Vagina (tissue), 2 donors: ENCODE data around the gene RNF166. TPM values are rescaled to one million over a fixed set of nuclear protein-coding genes. Genes with fewer than 3 reads are reported as not detected.

Source experiments
- DNase-seq, 2 donors: peaks; one replicate each; pipeline ENCODE4 v3.0.0-alpha.2; 2017; ENCODE audit errors: extremely low spot score in 2 of 2
- H3K27ac ChIP-seq: fragments of 200-600 bp; sonication (generic); one replicate; pipeline ENCODE4 v1.5.1; 2019
- H3K27me3 ChIP-seq: fragments of 200-600 bp; sonication (generic); one replicate; pipeline ENCODE4 v1.5.1; 2019
- H3K36me3 ChIP-seq, 2 donors: fragments of 200-600 bp; sonication (generic); one replicate each; pipeline ENCODE4 v1.5.1; 2017 to 2019
- H3K4me1 ChIP-seq: fragments of 200-600 bp; sonication (generic); one replicate; pipeline ENCODE4 v1.5.1; 2019
- H3K4me3 ChIP-seq, 2 donors: fragments of 200-600 bp; sonication (generic); 1 replicate in 1 of 2; 2 replicates in 1 of 2; pipeline ENCODE4 v1.5.1; 2016 to 2019
- H3K9me3 ChIP-seq: fragments of 200-600 bp; sonication (generic); one replicate; pipeline ENCODE4 v1.5.1; 2019
- POLR2A ChIP-seq, 2 donors: fragments of 450-650 bp; IDR thresholded peaks; one replicate each; pipeline ENCODE4 v1.6.1; 2017; ENCODE audit warnings: antibody characterized with exemption in 2 of 2, mild to moderate bottlenecking in 2 of 2, moderate library complexity in 2 of 2
- POLR2AphosphoS5 ChIP-seq, 2 donors: sonication (generic); formaldehyde crosslinking; IDR thresholded peaks; one replicate each; pipeline ENCODE4 v1.9.0; 2017; ENCODE audit warnings: antibody characterized with exemption in 2 of 2, mild to moderate bottlenecking in 2 of 2, low read depth in 1 of 2; ENCODE audit not compliant: insufficient read depth in 1 of 2
- intact Hi-C: fragments of 100-400 bp; cut with DNase I; formaldehyde crosslinking; loops from one replicate; pipeline ENCODE4 v1.15.1; 2023
- total RNA-seq: library from RNA; depleted of rRNA; stranded (reverse); fragments of >200 nt; gene quantifications from one replicate; pipeline ENCODE4 v1.2.3, GENCODE V29; 2016
- TF ChIP-seq, protein P1 (sequence below), 3 experiments: fragments of 450-650 bp in 2 of 3; fragments of 200-600 bp in 1 of 3; sonication (generic) in 1 of 3; IDR thresholded peaks; one replicate each; pipeline ENCODE4 v1.5.1; 2017 to 2019; ENCODE audit warnings: antibody characterized with exemption in 3 of 3, mild to moderate bottlenecking in 2 of 3, moderate library complexity in 2 of 3

RNF166 gene
- total RNA-seq, 1 donor from 2014 or later = 26.5 TPM

DNA sequence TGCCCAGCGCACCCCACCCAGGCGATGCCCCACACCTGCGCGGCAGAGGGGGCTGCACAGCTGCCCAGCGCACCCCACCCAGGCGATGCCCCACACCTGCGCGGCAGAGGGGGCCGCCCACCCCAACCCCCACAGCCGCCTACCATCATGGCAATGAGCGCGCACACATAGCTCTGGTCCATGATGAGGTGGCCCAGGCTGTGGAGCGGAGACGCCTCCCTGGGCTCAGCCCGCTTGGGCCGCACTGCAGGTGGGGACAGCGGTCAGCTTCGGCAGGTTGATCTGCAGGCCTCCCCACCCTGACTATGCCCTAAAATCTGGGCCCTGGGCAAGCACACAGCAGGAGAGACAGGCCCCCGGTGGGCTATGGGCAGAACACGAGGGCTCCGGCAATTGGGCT, 30.3 kb upstream of the RNF166 start:
- Histone ChIP-seq H3K27me3 (no peaks in the 10 kb centered on the region), H3K36me3 (peaks cover 0 to 34% of the 10 kb centered on the region in 2 donors), H3K4me3 (no peak overlapping the region), H3K27ac (no peak overlapping the region), H3K9me3 (no peaks in the 10 kb centered on the region), H3K4me1 (peaks cover 32% of the 10 kb centered on the region)
- TF ChIP-seq POLR2AphosphoS5 (IDR thresholded peaks at IDR 0.05; ENCODE audit: insufficient read depth in 1 of 2, low read depth in 1 of 2) = no peak
- TF ChIP-seq, protein P1, sequence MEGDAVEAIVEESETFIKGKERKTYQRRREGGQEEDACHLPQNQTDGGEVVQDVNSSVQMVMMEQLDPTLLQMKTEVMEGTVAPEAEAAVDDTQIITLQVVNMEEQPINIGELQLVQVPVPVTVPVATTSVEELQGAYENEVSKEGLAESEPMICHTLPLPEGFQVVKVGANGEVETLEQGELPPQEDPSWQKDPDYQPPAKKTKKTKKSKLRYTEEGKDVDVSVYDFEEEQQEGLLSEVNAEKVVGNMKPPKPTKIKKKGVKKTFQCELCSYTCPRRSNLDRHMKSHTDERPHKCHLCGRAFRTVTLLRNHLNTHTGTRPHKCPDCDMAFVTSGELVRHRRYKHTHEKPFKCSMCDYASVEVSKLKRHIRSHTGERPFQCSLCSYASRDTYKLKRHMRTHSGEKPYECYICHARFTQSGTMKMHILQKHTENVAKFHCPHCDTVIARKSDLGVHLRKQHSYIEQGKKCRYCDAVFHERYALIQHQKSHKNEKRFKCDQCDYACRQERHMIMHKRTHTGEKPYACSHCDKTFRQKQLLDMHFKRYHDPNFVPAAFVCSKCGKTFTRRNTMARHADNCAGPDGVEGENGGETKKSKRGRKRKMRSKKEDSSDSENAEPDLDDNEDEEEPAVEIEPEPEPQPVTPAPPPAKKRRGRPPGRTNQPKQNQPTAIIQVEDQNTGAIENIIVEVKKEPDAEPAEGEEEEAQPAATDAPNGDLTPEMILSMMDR (IDR thresholded peaks at IDR 0.05) = no peak
- TF ChIP-seq POLR2A (IDR thresholded peaks at IDR 0.05) = no peak
- DNase-seq = no peak
- intact Hi-C loops = loop anchor here (5.0 kb wide), 1 partner anchor 481 kb away; the partner anchor contains the start of gene ZNF778

DNA sequence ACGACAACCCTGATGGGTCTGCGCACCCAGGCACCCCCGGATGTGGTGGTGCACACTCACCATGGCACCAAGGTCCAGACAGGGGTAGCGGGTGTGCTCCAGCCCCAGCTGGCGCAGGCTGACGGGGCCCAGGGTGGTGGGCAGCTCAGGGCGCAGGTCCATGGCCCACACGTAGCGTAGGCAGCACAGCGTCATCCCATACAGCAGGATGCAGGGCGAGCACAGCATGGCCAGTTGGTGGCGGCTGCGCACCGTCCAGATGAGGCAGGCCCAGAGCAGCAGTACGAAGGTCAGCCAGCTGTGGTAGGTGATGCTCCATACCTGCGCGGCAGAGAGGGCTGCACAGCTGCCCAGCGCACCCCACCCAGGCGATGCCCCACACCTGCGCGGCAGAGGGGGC, 29.9 kb upstream of the RNF166 start:
- DNase-seq = no peak
- peaks cover 0 to 38% of the 10 kb centered on the region in 2 donors for H3K36me3 ChIP-seq
- intact Hi-C loops = loop anchor here (5.0 kb wide), 1 partner anchor 481 kb away; the partner anchor contains the start of gene ZNF778

DNA sequence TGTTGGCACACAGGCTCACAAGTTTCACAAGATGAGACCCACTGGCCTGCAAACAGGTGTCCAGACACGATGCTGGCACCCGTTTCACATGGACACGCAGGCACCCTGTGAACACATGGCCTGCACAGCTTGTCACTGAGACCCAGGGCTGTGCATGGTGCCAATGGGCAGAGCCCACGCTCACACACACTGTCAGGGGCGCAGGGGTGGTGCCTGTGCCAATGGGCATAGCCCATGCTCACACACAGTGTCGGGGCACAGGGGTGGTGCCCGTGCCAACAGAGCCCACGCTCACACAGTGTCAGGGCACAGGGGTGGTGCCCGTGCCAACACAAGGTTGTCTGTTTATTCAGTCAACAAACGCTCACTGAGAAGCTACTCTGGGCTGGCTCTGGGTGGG, 29.4 kb upstream of the RNF166 start:
- no peak for DNase-seq
- H3K27me3 ChIP-seq = no peaks in the 10 kb centered on the region
- H3K36me3 ChIP-seq = peaks cover 0 to 43% of the 10 kb centered on the region in 2 donors
- no peaks in the 10 kb centered on the region for H3K9me3 ChIP-seq
- no peak for TF ChIP-seq POLR2A (IDR thresholded peaks at IDR 0.05)
- TF ChIP-seq, protein P1 (IDR thresholded peaks at IDR 0.05) = no peak
- TF ChIP-seq POLR2AphosphoS5 (IDR thresholded peaks at IDR 0.05; ENCODE audit: insufficient read depth in 1 of 2, low read depth in 1 of 2) = no peak
- no peak overlapping the region for H3K27ac ChIP-seq
- intact Hi-C loops = loop anchor here (5.0 kb wide), 1 partner anchor 482 kb away; the partner anchor contains the start of gene ZNF778
- peaks cover 32% of the 10 kb centered on the region for H3K4me1 ChIP-seq
- H3K4me3 ChIP-seq = no peak overlapping the region

More for the DNA sequence above, 29.9 kb upstream of the RNF166 start:
- no peak overlapping the region for H3K27ac ChIP-seq
- no peak overlapping the region for H3K4me3 ChIP-seq
- H3K4me1 ChIP-seq = peaks cover 32% of the 10 kb centered on the region
- H3K27me3 ChIP-seq = no peaks in the 10 kb centered on the region
- TF ChIP-seq, protein P1 (IDR thresholded peaks at IDR 0.05) = no peak
- TF ChIP-seq POLR2AphosphoS5 (IDR thresholded peaks at IDR 0.05; ENCODE audit: insufficient read depth in 1 of 2, low read depth in 1 of 2) = no peak
- TF ChIP-seq POLR2A (IDR thresholded peaks at IDR 0.05) = no peak
- no peaks in the 10 kb centered on the region for H3K9me3 ChIP-seq

GRCh38 chr16:88735121-88735520, 28.9 kb upstream of the RNF166 start:
- Histone ChIP-seq H3K27me3 (no peaks in the 10 kb centered on the region), H3K27ac (no peak overlapping the region), H3K36me3 (peaks cover 0 to 47% of the 10 kb centered on the region in 2 donors), H3K4me1 (peaks cover 29% of the 10 kb centered on the region), H3K4me3 (no peak overlapping the region), H3K9me3 (no peaks in the 10 kb centered on the region)
- intact Hi-C loops = loop anchor here (5.0 kb wide), 1 partner anchor 482 kb away; the partner anchor contains the start of gene ZNF778
- TF ChIP-seq POLR2AphosphoS5 (IDR thresholded peaks at IDR 0.05; ENCODE audit: insufficient read depth in 1 of 2, low read depth in 1 of 2) = no peak
- no peak for TF ChIP-seq POLR2A (IDR thresholded peaks at IDR 0.05)
- no peak for DNase-seq

DNA sequence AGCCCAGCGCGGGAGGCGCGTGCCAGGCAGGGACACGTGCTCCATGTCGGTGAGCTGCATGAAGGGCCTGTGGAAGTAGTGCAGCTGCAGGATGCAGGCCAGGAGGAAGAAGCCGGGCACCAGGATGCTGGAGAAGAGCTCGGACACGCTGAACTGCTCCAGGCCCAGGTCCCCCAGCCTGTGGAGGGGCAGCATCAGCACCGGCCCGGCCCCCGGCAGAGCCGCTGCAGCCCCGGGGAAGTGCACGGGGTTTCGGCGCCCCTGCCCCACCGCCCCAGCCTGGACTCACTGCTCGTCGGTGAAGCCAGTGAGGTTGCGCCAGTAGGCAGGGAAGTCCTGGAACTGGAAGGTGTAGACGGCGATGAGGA, 28.1 kb upstream of the RNF166 start:
- Histone ChIP-seq H3K4me3 (no peak overlapping the region), H3K9me3 (no peaks in the 10 kb centered on the region), H3K36me3 (peaks cover 0 to 51% of the 10 kb centered on the region in 2 donors), H3K27me3 (no peaks in the 10 kb centered on the region), H3K27ac (no peak overlapping the region), H3K4me1 (peaks cover 21% of the 10 kb centered on the region)
- intact Hi-C loops = no loop called here
- TF ChIP-seq, protein P1 (IDR thresholded peaks at IDR 0.05) = no peak
- TF ChIP-seq POLR2AphosphoS5 (IDR thresholded peaks at IDR 0.05; ENCODE audit: insufficient read depth in 1 of 2, low read depth in 1 of 2) (no peak), POLR2A (IDR thresholded peaks at IDR 0.05) (no peak)
- no peak for DNase-seq
